ENCODE measurements around the gene UBR3. TPM values are rescaled to one million over a fixed set of nuclear protein-coding genes. Genes with fewer than 3 reads are reported as not detected.
"Not testable (repeated sequence)": the region's sequence is repeated elsewhere in the genome, so short reads cannot be mapped to it uniquely, and the experiment has no call there.

The UBR3 gene
- total RNA-seq, 1 donor from 2014 or later = 34.4 TPM

- DNase-seq (ENCODE audit: extremely low spot score, unreplicated experiment) = no peak
- Mint-ChIP-seq H3K27me3 (no peaks in the 10 kb centered on the region), H3K4me3 (peak overlapping the region; percentile 100), H3K27ac (peak overlapping the region; percentile 96), H3K4me1 (ENCODE audit: unreplicated experiment) (peaks cover 32% of the 10 kb centered on the region), H3K9me3 (no peaks in the 10 kb centered on the region), H3K36me3 (peaks cover 14% of the 10 kb centered on the region)
- TF ChIP-seq CTCF (conservative IDR thresholded peaks at IDR 0.05) = no peak
Measured at GRCh38 chr2:169828141-169828811, 1.0 kb downstream of the UBR3 start.

- H3K27ac Mint-ChIP-seq = no peak overlapping the region
- DNase-seq (ENCODE audit: extremely low spot score, unreplicated experiment) = no peak
- no peaks in the 10 kb centered on the region for H3K9me3 Mint-ChIP-seq
- no peak overlapping the region for H3K4me3 Mint-ChIP-seq
- peaks cover 19% of the 10 kb centered on the region for H3K36me3 Mint-ChIP-seq
- peaks cover 3% of the 10 kb centered on the region for H3K4me1 Mint-ChIP-seq (ENCODE audit: unreplicated experiment)
- TF ChIP-seq CTCF (conservative IDR thresholded peaks at IDR 0.05) = no peak
- no peaks in the 10 kb centered on the region for H3K27me3 Mint-ChIP-seq
Measured at GRCh38 chr2:169834401-169834800, 7.1 kb downstream of the UBR3 start.

- TF ChIP-seq CTCF (conservative IDR thresholded peaks at IDR 0.05) = no peak
- Mint-ChIP-seq H3K36me3 (peaks cover 18% of the 10 kb centered on the region), H3K4me1 (ENCODE audit: unreplicated experiment) (no peaks in the 10 kb centered on the region), H3K4me3 (no peak overlapping the region), H3K27ac (peak overlapping the region; percentile 0), H3K9me3 (no peaks in the 10 kb centered on the region), H3K27me3 (no peaks in the 10 kb centered on the region)
- DNase-seq (ENCODE audit: extremely low spot score, unreplicated experiment) = no peak
Measured at GRCh38 chr2:169838743-169839489, 11.7 kb downstream of the UBR3 start.

GRCh38 chr2:169839954-169840746, 12.9 kb downstream of the UBR3 start:
- no peak overlapping the region for H3K4me3 Mint-ChIP-seq
- H3K27ac Mint-ChIP-seq = no peak overlapping the region
- H3K4me1 Mint-ChIP-seq (ENCODE audit: unreplicated experiment) = no peaks in the 10 kb centered on the region
- H3K9me3 Mint-ChIP-seq = no peaks in the 10 kb centered on the region
- TF ChIP-seq CTCF (conservative IDR thresholded peaks at IDR 0.05) = no peak
- peaks cover 18% of the 10 kb centered on the region for H3K36me3 Mint-ChIP-seq
- no peaks in the 10 kb centered on the region for H3K27me3 Mint-ChIP-seq
- no peak for DNase-seq (ENCODE audit: extremely low spot score, unreplicated experiment)

GRCh38 chr2:169840747-169841142, 13.5 kb downstream of the UBR3 start:
- DNase-seq (ENCODE audit: extremely low spot score, unreplicated experiment) = no peak
- no peak overlapping the region for H3K27ac Mint-ChIP-seq
- no peaks in the 10 kb centered on the region for H3K27me3 Mint-ChIP-seq
- TF ChIP-seq CTCF (conservative IDR thresholded peaks at IDR 0.05) = no peak
- H3K4me1 Mint-ChIP-seq (ENCODE audit: unreplicated experiment) = no peaks in the 10 kb centered on the region
- H3K4me3 Mint-ChIP-seq = no peak overlapping the region
- H3K36me3 Mint-ChIP-seq = peaks cover 18% of the 10 kb centered on the region
- H3K9me3 Mint-ChIP-seq = no peaks in the 10 kb centered on the region

- not testable (repeated sequence) for H3K27ac Mint-ChIP-seq; DNase-seq (ENCODE audit: extremely low spot score, unreplicated experiment); H3K4me3 Mint-ChIP-seq; H3K9me3 Mint-ChIP-seq; H3K4me1 Mint-ChIP-seq (ENCODE audit: unreplicated experiment); H3K27me3 Mint-ChIP-seq
- peaks cover 18% of the 10 kb centered on the region for H3K36me3 Mint-ChIP-seq
Measured at GRCh38 chr2:169841625-169842024, 14.4 kb downstream of the UBR3 start.

Measured in type B pancreatic cell (in vitro differentiated cells).